ENCODE results near the gene AGPS. TPM values are rescaled to one million over a fixed set of nuclear protein-coding genes. Genes with fewer than 3 reads are reported as not detected.

Gene AGPS
- total and polyA plus RNA-seq, 2 of the 13 experiments (the other 11 are each of a cell fraction or from before 2014, with no cell fraction given): 39.4 to 99.0 TPM

DNA sequence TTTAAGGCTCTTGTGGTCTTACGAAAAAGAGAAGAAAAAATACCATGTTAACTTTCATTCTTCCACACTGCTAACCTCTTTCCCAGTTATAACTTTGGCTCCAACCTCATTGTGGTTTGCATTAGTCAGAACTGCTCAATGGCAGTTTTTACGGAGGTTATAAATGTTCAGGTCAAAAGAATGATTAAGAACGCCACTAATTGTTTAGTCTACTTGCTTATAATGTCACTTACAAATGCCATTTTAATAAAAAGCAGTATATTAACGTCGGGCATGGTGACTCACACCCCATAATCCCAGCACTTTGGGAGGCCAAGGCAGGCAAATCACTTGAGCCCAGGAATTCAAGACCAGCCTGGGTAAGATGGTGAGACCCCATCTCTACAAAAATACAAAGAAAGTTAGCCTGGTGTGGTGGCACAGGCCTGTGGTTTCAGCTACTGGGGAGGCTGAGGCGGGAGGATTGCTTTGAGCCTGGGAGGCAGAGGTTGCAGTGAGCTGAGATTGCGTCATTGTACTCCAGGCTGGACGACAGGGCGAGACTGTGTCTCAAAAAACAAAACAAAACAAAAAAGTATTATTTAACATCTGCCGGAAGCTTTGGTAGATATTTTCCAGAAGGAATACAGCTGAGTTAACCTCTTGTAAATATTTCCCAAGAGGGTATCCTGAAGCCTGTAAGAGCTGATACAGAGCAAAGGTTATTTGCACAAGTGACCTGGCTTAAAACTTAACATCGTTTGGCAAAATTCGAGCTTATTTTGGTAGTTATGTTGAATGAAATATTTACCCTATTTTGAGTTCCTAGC, 5.1 kb downstream of the AGPS start (continued):
- TF ChIP-seq ZNF431 (CRISPR knock-in tag; IDR thresholded peaks at IDR 0.05; ENCODE audit: borderline replicate concordance, low read depth) (peak; percentile 79; the same call in 1 of the 2 replicates), ARNT2 (CRISPR knock-in tag; IDR thresholded peaks at IDR 0.05; ENCODE audit: low read depth) (peak; percentile 72; the same call in 1 of the 2 replicates), NAIF1 (CRISPR knock-in tag; IDR thresholded peaks at IDR 0.05; ENCODE audit: borderline replicate concordance) (peak; percentile 50; the same call in 1 of the 2 replicates), MXD4 (CRISPR knock-in tag; IDR thresholded peaks at IDR 0.05) (0 out of 2 replicates have a peak, but pooled peaks have one; percentile 58), ARHGAP35 (CRISPR knock-in tag; IDR thresholded peaks at IDR 0.05; ENCODE audit: borderline replicate concordance) (no peak; the same call in 1 of the 2 replicates), ZNF615 (CRISPR knock-in tag; IDR thresholded peaks at IDR 0.05; ENCODE audit: borderline replicate concordance) (0 out of 2 replicates have a peak, but pooled peaks have one; percentile 48), ZKSCAN5 (CRISPR knock-in tag; IDR thresholded peaks at IDR 0.05) (no peak), GATAD1 (CRISPR knock-in tag; IDR thresholded peaks at IDR 0.05) (peak; percentile 78), GPN1 (CRISPR knock-in tag; IDR thresholded peaks at IDR 0.05; ENCODE audit: borderline replicate concordance) (no peak), MAFK (conservative IDR thresholded peaks at IDR 0.05 in 1 of 2, IDR thresholded peaks at IDR 0.05 in 1 of 2; ENCODE audit: low read length in 2 of 2) (0 out of 4 replicates have a peak, but pooled peaks of 1 of the 2 experiments have one; percentile 14), IKZF4 (CRISPR knock-in tag; IDR thresholded peaks at IDR 0.05; ENCODE audit: borderline replicate concordance, low read depth, not compliant biosample characterization) (no peak), SNAI1 (CRISPR knock-in tag; IDR thresholded peaks at IDR 0.05; ENCODE audit: borderline replicate concordance) (peak; percentile 50; the same call in 1 of the 2 replicates), ZNF33B (CRISPR knock-in tag; IDR thresholded peaks at IDR 0.05) (0 out of 2 replicates have a peak, but pooled peaks have one; percentile 27), SCMH1 (CRISPR knock-in tag; IDR thresholded peaks at IDR 0.05; ENCODE audit: borderline replicate concordance) (no peak), RNF2 (conservative IDR thresholded peaks at IDR 0.05; ENCODE audit: low read depth) (no peak), MTF2 (CRISPR knock-in tag; IDR thresholded peaks at IDR 0.05; ENCODE audit: borderline replicate concordance) (no peak), ZNF563 (CRISPR knock-in tag; IDR thresholded peaks at IDR 0.05) (0 out of 2 replicates have a peak, but pooled peaks have one; percentile 24), MIER2 (CRISPR knock-in tag; IDR thresholded peaks at IDR 0.05) (peak; percentile 71), MAFG (CRISPR knock-in tag; IDR thresholded peaks at IDR 0.05) (no peak), ZNF230 (CRISPR knock-in tag; IDR thresholded peaks at IDR 0.05) (peak; percentile 53; the same call in 1 of the 2 replicates)
- TF ChIP-seq, protein P1, sequence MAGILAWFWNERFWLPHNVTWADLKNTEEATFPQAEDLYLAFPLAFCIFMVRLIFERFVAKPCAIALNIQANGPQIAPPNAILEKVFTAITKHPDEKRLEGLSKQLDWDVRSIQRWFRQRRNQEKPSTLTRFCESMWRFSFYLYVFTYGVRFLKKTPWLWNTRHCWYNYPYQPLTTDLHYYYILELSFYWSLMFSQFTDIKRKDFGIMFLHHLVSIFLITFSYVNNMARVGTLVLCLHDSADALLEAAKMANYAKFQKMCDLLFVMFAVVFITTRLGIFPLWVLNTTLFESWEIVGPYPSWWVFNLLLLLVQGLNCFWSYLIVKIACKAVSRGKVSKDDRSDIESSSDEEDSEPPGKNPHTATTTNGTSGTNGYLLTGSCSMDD (CRISPR knock-in tag; IDR thresholded peaks at IDR 0.05): no peak
- TF ChIP-seq, protein P2, sequence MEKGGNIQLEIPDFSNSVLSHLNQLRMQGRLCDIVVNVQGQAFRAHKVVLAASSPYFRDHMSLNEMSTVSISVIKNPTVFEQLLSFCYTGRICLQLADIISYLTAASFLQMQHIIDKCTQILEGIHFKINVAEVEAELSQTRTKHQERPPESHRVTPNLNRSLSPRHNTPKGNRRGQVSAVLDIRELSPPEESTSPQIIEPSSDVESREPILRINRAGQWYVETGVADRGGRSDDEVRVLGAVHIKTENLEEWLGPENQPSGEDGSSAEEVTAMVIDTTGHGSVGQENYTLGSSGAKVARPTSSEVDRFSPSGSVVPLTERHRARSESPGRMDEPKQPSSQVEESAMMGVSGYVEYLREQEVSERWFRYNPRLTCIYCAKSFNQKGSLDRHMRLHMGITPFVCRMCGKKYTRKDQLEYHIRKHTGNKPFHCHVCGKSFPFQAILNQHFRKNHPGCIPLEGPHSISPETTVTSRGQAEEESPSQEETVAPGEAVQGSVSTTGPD (CRISPR knock-in tag; IDR thresholded peaks at IDR 0.05): peak; percentile 97
- TF ChIP-seq, protein P3, sequence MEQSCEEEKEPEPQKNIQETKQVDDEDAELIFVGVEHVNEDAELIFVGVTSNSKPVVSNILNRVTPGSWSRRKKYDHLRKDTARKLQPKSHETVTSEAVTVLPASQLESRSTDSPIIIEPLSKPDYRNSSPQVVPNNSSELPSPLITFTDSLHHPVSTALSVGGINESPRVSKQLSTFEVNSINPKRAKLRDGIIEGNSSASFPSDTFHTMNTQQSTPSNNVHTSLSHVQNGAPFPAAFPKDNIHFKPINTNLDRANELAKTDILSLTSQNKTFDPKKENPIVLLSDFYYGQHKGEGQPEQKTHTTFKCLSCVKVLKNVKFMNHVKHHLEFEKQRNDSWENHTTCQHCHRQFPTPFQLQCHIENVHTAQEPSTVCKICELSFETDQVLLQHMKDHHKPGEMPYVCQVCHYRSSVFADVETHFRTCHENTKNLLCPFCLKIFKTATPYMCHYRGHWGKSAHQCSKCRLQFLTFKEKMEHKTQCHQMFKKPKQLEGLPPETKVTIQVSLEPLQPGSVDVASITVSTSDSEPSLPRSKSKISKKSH (CRISPR knock-in tag; IDR thresholded peaks at IDR 0.05; ENCODE audit: borderline replicate concordance): no peak
- TF ChIP-seq, protein P4, sequence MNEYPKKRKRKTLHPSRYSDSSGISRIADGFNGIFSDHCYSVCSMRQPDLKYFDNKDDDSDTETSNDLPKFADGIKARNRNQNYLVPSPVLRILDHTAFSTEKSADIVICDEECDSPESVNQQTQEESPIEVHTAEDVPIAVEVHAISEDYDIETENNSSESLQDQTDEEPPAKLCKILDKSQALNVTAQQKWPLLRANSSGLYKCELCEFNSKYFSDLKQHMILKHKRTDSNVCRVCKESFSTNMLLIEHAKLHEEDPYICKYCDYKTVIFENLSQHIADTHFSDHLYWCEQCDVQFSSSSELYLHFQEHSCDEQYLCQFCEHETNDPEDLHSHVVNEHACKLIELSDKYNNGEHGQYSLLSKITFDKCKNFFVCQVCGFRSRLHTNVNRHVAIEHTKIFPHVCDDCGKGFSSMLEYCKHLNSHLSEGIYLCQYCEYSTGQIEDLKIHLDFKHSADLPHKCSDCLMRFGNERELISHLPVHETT (CRISPR knock-in tag; conservative IDR thresholded peaks at IDR 0.05): peak; percentile 80
